Measurements from ENCODE around the gene TKT. TPM values are rescaled to one million over a fixed set of nuclear protein-coding genes. Genes with fewer than 3 reads are reported as not detected.

Gene TKT
- total and polyA plus RNA-seq, 2 donors = 66.5 to 449 TPM

DNA sequence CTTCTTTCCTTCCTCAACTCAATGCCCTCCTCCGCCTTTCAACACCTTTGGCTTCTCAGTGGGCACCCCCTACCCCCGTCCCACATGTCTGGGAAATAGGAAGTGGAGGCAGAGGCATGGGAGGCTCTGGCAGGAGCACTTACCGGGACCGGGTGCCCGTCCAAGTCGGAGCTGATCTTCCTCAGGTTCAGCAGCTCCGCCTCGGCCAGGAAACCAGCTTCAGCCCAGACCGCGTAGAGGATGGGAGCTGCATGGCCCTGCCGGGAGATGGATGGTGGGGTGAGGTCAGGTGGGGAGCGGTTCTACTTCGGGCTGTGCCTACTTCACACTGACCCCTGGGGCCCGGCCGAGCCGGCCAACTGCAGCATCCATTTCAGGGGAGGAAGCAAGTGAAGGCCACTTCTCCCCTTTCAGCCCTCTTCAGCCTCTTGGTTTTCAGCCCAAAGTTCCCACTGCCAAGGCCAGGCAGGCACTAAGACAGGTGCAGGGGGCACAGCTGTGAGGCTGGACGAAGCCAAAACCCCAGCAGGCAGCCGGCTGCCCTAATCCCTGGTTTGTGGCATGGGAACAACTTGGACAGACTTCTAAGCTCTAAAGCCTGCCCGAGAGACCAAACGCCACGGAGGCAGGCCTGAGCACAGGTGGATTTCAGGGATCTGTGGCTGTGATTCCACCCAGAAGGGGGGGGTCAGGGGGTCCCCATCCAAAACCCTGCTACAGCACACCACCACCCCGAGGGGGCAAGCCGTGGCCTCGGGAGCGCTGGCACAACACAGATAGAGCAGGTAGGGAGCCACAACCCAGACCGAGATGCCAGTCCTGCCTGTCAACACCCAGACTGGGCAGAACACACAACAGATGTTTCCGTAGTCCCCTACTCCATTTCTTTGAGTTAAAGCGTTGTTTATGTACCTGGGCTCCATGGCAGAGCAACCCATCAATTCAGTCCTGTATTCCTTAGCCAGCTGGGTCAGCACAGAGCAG, 14.5 kb downstream of the TKT start:
- peaks cover 3% of the 10 kb centered on the region for H3K4me1 ChIP-seq (ENCODE audit: insufficient read depth)
- H3K36me3 ChIP-seq (ENCODE audit: insufficient read depth) = peaks cover 6% of the 10 kb centered on the region
- WGBS = 89% methylated on average over 28 of the region's 28 CpGs
- DNase-seq (ENCODE audit: extremely low spot score) = no peak
- no peak overlapping the region for H3K27ac ChIP-seq (ENCODE audit: low read depth)
- H3K4me3 ChIP-seq (ENCODE audit: low read depth, low read length) = no peak overlapping the region

DNA sequence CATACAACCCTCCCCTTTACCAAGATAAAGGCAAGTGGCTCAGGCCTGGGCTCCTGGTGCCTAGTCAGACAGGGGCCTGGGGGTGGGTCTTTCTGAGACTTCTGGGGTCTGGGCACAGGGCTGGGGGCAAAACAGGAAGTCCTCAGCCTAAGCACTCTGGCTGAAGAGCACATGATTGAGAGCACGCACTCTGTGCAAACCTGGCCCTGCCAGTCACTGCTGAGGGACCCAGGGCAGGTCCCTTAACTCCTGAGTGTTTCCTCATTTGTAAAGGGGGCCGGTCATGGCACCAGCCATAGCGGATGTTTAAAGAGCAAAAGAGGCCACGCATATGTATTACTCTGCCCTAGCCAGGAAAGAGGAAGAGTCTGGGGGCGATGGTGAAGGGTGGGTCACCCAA, 16.0 kb downstream of the TKT start:
- Histone ChIP-seq H3K4me3 (ENCODE audit: low read depth, low read length) (no peak overlapping the region), H3K27ac (ENCODE audit: low read depth) (no peak overlapping the region), H3K4me1 (ENCODE audit: insufficient read depth) (peaks cover 4% of the 10 kb centered on the region), H3K36me3 (ENCODE audit: insufficient read depth) (peaks cover 6% of the 10 kb centered on the region)
- WGBS = 90% methylated on average over 5 of the region's 5 CpGs
- no peak for DNase-seq (ENCODE audit: extremely low spot score)

DNA sequence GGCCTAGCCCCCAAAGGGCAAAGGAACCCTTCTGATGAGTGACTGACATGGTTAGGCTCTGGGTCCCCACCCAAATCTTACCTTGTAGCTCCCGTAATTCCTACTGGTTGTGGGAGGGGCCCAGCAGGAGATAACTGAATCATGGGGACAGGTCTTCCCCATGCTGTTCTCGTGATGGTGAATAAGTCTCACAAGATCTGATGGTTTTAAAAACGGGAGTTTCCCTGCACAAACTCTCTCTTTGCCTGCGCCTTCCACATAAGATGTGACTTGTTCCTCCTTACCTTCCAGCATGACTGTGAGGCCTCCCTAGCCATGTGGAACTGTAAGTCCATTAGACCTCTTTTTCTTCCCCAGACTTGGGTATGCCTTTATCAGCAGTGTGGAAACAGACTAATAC, 16.9 kb downstream of the TKT start:
- peaks cover 4% of the 10 kb centered on the region for H3K4me1 ChIP-seq (ENCODE audit: insufficient read depth)

DNA sequence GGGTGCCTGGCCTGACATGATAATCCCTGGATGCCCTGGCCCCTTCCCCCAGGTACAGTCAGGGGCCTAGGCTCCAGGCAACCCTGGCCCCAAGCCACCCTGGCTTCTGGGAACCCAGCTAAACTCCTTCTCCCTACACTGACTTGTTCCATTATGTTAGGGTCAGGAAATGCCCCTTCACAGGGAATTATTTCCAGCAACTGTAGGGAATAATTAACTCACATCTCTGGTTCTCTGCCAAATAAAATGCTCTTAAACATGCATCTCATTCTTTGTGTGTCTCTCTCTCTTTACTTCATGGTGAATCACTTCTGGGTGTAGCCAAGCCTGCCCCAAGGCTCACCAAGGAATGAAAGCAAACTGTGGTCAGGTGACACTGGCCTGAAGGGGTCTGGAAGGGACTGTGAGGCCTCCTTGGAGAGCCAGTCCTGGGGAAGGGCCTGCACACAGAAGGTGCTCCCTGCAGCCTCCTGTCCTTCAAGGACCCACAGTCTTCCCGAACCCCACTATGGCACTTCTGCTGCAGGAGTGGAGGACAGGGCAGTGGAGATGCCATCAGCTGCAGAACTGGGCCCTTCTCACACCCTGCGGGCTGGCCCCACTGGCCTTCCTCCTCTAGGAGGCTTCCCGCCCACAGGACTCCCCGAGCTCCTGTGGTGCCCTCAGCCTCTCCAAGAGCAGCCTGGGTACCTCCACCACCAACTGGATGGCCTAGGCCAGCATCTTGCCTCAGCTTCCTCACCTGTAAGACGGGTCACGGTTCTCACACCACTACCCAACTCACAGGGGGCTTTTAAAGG, 17.6 kb downstream of the TKT start:
- Histone ChIP-seq H3K36me3 (ENCODE audit: insufficient read depth) (peaks cover 9% of the 10 kb centered on the region), H3K4me3 (ENCODE audit: low read depth, low read length) (no peak overlapping the region), H3K4me1 (ENCODE audit: insufficient read depth) (peaks cover 4% of the 10 kb centered on the region), H3K27ac (ENCODE audit: low read depth) (peak overlapping the region; percentile 31)
- WGBS = 88% methylated on average over 6 of the region's 6 CpGs
- DNase-seq (ENCODE audit: extremely low spot score) = peak; percentile 80

More for the DNA sequence above, 16.9 kb downstream of the TKT start:
- peaks cover 7% of the 10 kb centered on the region for H3K36me3 ChIP-seq (ENCODE audit: insufficient read depth)
- WGBS = 91% methylated on average over 4 of the region's 4 CpGs
- no peak overlapping the region for H3K4me3 ChIP-seq (ENCODE audit: low read depth, low read length)
- no peak overlapping the region for H3K27ac ChIP-seq (ENCODE audit: low read depth)
- DNase-seq (ENCODE audit: extremely low spot score) = no peak

DNA sequence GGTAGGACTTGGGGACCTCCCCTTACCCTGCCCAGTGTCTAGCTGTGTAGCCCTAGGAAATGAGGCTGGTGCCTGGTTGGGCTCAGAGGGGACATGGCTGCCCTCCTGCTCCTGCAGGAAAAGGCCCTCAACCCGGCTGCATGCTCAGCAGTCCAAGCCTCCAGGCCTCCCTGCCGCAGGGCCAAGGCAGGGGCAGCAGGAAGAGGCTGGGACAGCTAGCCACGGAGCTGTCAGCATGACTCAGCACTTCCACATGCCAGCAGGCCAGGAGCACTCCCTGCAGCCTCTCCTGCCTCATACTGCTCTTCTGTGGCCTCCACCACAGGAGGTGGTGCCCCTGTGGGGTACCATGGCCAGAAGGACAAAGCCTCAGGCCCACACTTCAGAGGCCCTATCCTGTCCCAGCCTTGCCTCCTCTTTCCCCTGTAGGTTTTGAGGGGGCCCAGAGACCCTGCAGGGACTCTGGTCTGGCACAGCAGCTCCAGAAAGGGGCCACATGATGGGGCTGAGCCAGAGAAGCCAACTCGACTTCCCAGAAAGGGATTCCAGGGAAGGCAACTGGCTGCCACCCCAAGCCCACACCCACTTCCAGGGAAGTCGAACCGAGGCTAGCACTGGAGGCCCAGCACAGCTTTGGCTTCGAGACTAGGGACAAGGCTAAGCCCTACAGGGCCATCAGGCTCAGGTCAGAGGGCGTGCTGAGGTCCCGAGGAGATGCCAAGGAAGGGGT, 19.5 kb downstream of the TKT start:
- H3K27ac ChIP-seq (ENCODE audit: low read depth) = no peak overlapping the region
- H3K4me3 ChIP-seq (ENCODE audit: low read depth, low read length) = no peak overlapping the region
- H3K36me3 ChIP-seq (ENCODE audit: insufficient read depth) = peaks cover 9% of the 10 kb centered on the region
- WGBS = 54% methylated on average over 9 of the region's 9 CpGs
- DNase-seq (ENCODE audit: extremely low spot score) = no peak
- H3K4me1 ChIP-seq (ENCODE audit: insufficient read depth) = peaks cover 4% of the 10 kb centered on the region

DNA sequence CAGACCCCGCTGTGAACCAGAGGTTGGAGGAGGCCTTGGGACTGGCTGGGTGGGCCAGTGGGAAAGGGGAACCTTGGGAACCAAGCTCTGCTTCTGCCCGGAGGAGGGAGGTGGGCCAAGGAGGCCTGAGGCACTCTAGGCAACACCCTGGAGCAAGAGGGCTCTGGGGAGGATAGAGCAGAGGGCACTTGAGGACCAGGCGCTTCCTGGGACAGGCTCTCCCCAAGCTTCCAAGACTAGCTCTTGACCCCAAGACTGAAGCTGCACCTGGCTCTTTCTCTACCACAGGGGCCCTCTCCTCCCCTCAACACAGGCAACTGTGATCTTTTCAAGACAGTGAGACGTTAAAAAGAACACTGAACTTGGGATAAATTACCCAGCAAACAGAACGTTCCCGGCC, 20.3 kb downstream of the TKT start:
- 83% methylated on average over 6 of the region's 6 CpGs for WGBS
- peaks cover 4% of the 10 kb centered on the region for H3K4me1 ChIP-seq (ENCODE audit: insufficient read depth)
- no peak for DNase-seq (ENCODE audit: extremely low spot score)
- H3K36me3 ChIP-seq (ENCODE audit: insufficient read depth) = peaks cover 9% of the 10 kb centered on the region
- no peak overlapping the region for H3K27ac ChIP-seq (ENCODE audit: low read depth)
- H3K4me3 ChIP-seq (ENCODE audit: low read depth, low read length) = no peak overlapping the region

DNA sequence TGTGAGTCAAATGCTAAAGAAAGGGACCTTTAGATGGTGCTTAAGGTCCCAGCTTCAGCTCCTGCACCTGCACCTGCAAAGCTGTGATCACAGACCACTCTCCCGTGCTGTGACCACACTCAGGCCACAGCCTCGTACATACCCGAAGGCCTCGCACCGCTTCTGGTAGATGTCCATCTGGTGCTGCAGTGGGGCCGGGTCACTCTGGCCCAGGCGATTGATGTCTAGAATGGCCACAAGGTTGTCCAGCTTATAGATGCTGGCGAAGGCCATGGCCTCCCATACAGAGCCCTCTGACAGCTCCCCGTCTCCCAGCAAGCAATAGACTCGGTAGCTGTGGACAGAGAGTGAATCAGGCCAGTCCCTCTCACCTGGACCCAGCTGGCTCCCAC, 21.0 kb downstream of the TKT start:
- no peak overlapping the region for H3K27ac ChIP-seq (ENCODE audit: low read depth)
- WGBS = 90% methylated on average over 10 of the region's 10 CpGs
- peaks cover 4% of the 10 kb centered on the region for H3K4me1 ChIP-seq (ENCODE audit: insufficient read depth)
- H3K36me3 ChIP-seq (ENCODE audit: insufficient read depth) = peaks cover 3% of the 10 kb centered on the region
- H3K4me3 ChIP-seq (ENCODE audit: low read depth, low read length) = no peak overlapping the region
- no peak for DNase-seq (ENCODE audit: extremely low spot score)

DNA sequence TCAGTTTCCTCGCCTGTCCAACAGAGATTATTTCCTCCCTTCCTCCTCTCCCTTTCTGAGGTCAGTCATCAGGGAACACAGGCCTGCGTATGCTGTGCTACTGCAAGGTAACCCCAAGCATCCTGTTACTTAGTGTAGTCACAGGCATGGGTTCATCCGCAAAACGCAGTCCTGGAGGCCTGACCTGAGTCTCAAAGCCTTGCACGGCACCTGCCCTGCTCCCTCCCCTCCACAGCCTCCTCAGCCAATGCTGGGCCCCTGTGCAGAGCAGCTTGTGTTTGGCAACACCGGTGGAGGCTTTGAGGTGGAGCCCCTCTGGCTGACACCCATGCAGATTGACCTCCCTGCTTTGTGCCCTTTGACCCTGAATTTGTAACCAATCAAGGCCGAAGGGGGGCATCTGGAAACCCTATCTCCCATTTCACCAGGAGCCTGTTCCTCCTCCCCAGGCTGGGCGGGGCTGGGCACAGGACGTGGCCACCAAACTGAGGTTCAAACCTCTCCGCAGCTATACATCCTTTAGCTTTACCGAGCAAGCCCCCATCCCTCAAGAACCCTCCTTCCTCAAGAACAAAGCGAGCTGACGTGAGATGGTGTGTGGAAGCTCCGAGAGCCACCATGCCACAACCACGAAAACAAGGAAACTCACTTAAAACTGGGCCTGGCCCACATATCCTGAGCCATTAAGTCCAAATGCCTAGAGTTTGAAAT, 21.5 kb downstream of the TKT start:
- DNase-seq (ENCODE audit: extremely low spot score) = no peak
- no peak overlapping the region for H3K4me3 ChIP-seq (ENCODE audit: low read depth, low read length)
- peaks cover 4% of the 10 kb centered on the region for H3K4me1 ChIP-seq (ENCODE audit: insufficient read depth)
- peaks cover 3% of the 10 kb centered on the region for H3K36me3 ChIP-seq (ENCODE audit: insufficient read depth)
- WGBS = 81% methylated on average over 15 of the region's 15 CpGs
- no peak overlapping the region for H3K27ac ChIP-seq (ENCODE audit: low read depth)

DNA sequence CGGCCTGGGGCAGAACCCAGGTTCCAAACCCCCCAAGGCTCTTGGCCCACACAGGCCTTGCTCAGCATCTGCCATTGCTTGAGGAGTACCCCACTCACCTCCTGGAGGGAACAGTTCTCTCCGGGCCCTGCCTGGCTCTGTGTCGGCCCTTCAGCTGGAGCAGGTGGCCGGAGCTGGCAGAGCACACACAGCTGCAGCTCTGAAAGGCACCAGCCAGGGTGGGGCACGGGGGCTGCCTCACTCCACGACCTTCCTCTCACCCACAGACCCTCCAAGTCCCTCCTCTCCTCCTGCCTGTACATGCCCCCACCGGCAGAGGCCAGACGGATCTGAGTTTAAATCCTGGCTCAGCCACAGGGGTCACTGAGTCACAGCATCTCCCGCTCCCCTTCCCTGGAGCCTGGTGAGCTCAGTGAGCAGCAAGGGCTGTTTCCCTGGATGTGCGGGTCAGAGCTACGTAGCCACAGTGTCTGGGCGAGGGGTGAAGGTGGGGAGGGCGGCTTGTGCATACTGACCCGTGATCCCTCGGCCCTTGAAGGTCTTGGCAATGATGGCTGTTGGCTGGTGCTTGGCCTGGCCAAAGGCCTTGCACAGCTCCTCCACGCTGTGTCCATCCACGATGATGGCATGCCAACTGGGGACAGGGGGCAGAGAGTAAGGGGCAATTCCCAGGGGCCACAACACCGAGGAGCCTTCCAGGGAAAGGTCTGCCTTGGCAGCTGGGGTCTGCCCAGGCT, 23.0 kb downstream of the TKT start:
- WGBS = 77% methylated on average over 18 of the region's 18 CpGs
- H3K36me3 ChIP-seq (ENCODE audit: insufficient read depth) = peaks cover 5% of the 10 kb centered on the region
- no peak for DNase-seq (ENCODE audit: extremely low spot score)
- no peak overlapping the region for H3K4me3 ChIP-seq (ENCODE audit: low read depth, low read length)
- H3K27ac ChIP-seq (ENCODE audit: low read depth) = no peak overlapping the region
- H3K4me1 ChIP-seq (ENCODE audit: insufficient read depth) = peaks cover 4% of the 10 kb centered on the region

DNA sequence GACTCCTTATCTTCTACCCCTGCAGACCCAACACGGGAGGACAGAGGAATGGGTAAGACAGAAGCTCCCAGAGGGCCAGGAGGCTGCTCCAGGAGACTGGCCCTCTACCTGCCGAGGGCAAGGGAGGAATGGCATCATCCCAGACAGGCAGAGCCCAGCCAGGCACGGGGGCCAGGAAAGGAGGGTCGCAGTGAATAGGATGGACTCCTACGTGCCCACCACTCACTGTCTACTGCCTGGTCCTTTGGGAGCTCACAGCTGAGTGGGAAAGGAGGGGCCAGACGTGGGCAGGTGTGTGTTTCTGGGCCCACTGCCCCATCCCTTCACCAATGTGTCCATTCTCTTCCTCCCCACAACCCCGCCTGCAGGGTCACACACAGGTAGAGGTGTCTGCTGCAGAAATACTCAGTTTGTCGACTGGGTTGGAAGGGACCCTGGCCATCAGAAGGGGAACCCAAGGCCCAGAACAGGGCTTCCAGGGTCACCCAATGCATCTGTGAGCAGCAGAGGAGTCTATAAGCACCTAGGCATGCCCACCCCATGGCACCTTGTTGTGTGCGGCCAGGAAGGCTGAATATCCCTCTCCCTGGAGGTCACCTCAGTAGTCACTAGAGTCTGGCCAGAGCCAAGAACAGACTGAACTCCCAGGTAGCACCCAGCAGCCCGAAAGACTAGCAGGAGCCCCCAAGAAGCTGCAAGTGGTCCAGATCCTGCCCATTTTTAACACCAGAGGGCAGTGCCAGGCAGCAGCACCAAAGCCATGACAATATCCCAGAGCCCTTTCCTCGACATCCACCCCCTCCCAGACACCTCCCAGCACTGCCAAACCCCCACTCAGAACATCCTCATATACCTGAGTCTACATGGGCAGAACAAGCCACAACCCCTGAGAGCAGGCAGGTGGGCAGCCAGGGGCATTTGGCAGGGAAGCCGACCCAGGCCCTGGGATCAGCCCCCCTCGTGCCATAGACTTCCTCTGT, 24.0 kb downstream of the TKT start:
- H3K36me3 ChIP-seq (ENCODE audit: insufficient read depth) = peaks cover 5% of the 10 kb centered on the region
- no peak overlapping the region for H3K27ac ChIP-seq (ENCODE audit: low read depth)
- no peak overlapping the region for H3K4me3 ChIP-seq (ENCODE audit: low read depth, low read length)
- WGBS = 85% methylated on average over 13 of the region's 13 CpGs
- DNase-seq (ENCODE audit: extremely low spot score) = no peak
- H3K4me1 ChIP-seq (ENCODE audit: insufficient read depth) = peaks cover 4% of the 10 kb centered on the region

DNA sequence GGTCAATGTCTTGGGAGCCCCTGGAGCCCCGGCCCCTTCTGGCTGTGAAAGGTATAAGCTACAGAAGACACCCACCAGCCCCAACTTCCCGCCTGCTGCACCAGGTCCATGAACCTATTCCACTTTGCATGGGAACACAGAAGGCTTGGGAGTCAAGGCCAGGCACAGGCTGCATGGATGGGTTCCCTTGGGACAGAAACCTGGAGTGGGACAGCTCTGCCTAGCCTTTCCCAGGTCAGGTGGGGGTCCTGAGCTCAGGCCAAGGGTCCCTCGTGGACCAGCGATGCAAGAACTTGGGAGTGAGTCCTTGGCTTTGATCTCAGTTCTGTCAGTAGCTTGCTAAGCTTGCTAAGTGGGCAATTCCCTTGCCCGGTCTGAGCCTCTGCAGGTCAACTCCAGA, 25.0 kb downstream of the TKT start:
- peaks cover 5% of the 10 kb centered on the region for H3K36me3 ChIP-seq (ENCODE audit: insufficient read depth)
- no peak overlapping the region for H3K4me3 ChIP-seq (ENCODE audit: low read depth, low read length)
- H3K27ac ChIP-seq (ENCODE audit: low read depth) = no peak overlapping the region
- H3K4me1 ChIP-seq (ENCODE audit: insufficient read depth) = no peaks in the 10 kb centered on the region
- WGBS = 92% methylated on average over 5 of the region's 5 CpGs
- DNase-seq (ENCODE audit: extremely low spot score) = no peak

Data from urinary bladder (tissue), 4 donors.